ENCODE measurements around the gene DLL3. TPM values are rescaled to one million over a fixed set of nuclear protein-coding genes. Genes with fewer than 3 reads are reported as not detected.
A peak's percentile ranks its signal among the peaks of the same experiment; 100 is the strongest.

The DLL3 gene
- total and polyA plus RNA-seq, 9 of the 15 experiments (the other 6 are each of a cell fraction or from before 2014, with no cell fraction given): 0.80 to 6.3 (median 1.2) TPM

- TF ChIP-seq ATF4 (CRISPR knock-in tag; IDR thresholded peaks at IDR 0.05) (no peak), TCF3 (CRISPR knock-in tag; IDR thresholded peaks at IDR 0.05) (no peak), SRSF3 (IDR thresholded peaks at IDR 0.05; ENCODE audit: insufficient read depth, low read length) (no peak), ZNF717 (CRISPR knock-in tag; IDR thresholded peaks at IDR 0.05) (no peak), NCOA6 (IDR thresholded peaks at IDR 0.05) (no peak)
Measured at GRCh38 chr19:39498798-39499642, at the start of gene DLL3 (continued).

- WGBS (ENCODE audit: insufficient coverage, low coverage, missing lambda C conversion rate): 69% methylated on average over 5 of the region's 8 CpGs
- in situ Hi-C loops (cut with MboI) (no loop called here), intact Hi-C loops (cut with micrococcal nuclease) (loop anchor here (5.0 kb wide), 1 partner anchor 33 kb away; the partner anchor contains the start of gene TIMM50)
- Histone ChIP-seq H3K27ac (ENCODE audit: extremely low read depth, low read depth, low read length) (no peak overlapping the region), H4K20me1 (replicated peaks; ENCODE audit: control insufficient read depth, insufficient read depth, low read length) (peaks cover 4% of the 10 kb centered on the region; the same call in 1 of the 2 replicates), H3K9me3 (replicated peaks; ENCODE audit: control insufficient read depth, insufficient read depth, low read depth, low read length) (no peaks in the 10 kb centered on the region), H2AFZ (ENCODE audit: low read depth, low read length) (no peak overlapping the region), H3K4me1 (replicated peaks in 1 of 2; ENCODE audit: control insufficient read depth in 2 of 2, insufficient read depth in 2 of 2, low read length in 2 of 2) (peaks cover 2 to 17% of the 10 kb centered on the region in 2 experiments; a peak in 3 of 5 replicates), H3K4me2 (ENCODE audit: insufficient read depth, low read length) (no peak overlapping the region), H3K9me1 (ENCODE audit: control insufficient read depth, insufficient read depth, low read length) (no peaks in the 10 kb centered on the region), H3K27me3 (ENCODE audit: control insufficient read depth in 2 of 2, insufficient read depth in 2 of 2, low read length in 2 of 2) (no peaks in the 10 kb centered on the region), H3K4me3 (no peak overlapping the region), H3K79me2 (ENCODE audit: control insufficient read depth, insufficient read depth, low read length) (peaks cover 81% of the 10 kb centered on the region), H3K36me3 (ENCODE audit: control insufficient read depth, insufficient read depth, low read length) (peaks cover 59% of the 10 kb centered on the region), H3K9ac (ENCODE audit: insufficient read depth in 1 of 2, low read depth in 2 of 2, low read length in 2 of 2) (peak overlapping the region in 1 of 2 experiments; percentile 1; a peak in 1 of 4 replicates)
- ChIA-PET CTCF (ENCODE audit: low intra/inter-chr PET ratio) (no interaction called here), POLR2A (interaction anchor here (0.9 to 1.7 kb wide), 3 partner anchors 13 to 26 kb away, joined by 3 to 6 read pairs (median 3); partner anchors contain the start of gene RPS16)
- DNase-seq (ENCODE audit: extremely low read depth in 1 of 4, low spot score in 3 of 4): no peak
- FAIRE-seq: no peak
- BruUV-seq (replicated peaks): no TSS peak
- no peak for ATAC-seq
- TF ChIP-seq ZEB2 (IDR thresholded peaks at IDR 0.05) (no peak), PATZ1 (CRISPR knock-in tag; IDR thresholded peaks at IDR 0.05; ENCODE audit: borderline replicate concordance) (no peak), CTCFL (IDR thresholded peaks at IDR 0.05; ENCODE audit: borderline replicate concordance, insufficient read depth, low read depth, low read length, poor library complexity, severe bottlenecking) (no peak), MLLT1 (IDR thresholded peaks at IDR 0.05) (no peak), CHD4 (IDR thresholded peaks at IDR 0.05; ENCODE audit: insufficient read depth, insufficient replicate concordance, low read depth, low read length, poor library complexity, severe bottlenecking) (no peak), SMARCB1 (IDR thresholded peaks at IDR 0.05; ENCODE audit: insufficient read length, low read depth) (no peak)
Measured at GRCh38 chr19:39449116-39449797, 49.5 kb upstream of the DLL3 start.

Data from K562 (cell line).